ENCODE data around the gene PIK3CD.
"Not testable (repeated sequence)": the region's sequence is repeated elsewhere in the genome, so short reads cannot be mapped to it uniquely, and the experiment has no call there.

The PIK3CD gene

DNA sequence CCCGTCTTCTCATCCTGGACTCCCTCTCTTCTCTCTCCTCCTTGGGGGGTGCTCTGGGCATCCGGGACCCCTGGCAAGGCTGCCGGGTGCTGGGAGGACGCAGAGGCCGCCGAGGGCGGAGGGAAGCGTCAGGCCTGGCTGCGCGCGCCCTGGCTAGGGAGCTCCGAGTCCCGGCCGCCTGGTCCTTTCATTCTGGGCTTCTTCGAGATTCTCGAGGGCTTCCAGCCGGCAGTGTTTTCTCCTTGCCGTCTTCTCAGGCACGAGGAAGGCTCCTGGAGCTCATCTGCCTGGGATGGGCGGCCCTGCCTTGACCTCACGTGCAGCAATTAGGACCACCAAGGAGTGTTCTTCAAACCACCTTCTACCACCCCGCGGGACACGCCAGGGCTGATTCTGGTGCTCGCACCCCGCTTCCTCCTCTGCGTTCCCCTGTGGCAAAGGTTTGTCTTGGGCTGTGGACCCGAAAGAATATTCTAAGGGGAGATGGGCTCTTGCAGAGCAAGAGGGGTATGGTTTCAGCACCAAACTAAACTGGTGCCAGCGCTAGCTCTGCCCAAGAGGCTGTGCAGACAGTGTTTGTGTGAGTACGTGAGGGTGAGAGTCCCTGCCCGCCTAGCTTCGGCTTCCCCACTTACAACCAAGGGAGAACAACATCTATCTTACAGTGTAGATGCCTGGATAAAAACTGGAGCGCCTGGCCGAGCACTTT is 36.5 kb downstream of the PIK3CD start:
- in situ Hi-C loops (cut with MboI; ENCODE audit: low sequenced_read_pairs) = no loop called here

DNA sequence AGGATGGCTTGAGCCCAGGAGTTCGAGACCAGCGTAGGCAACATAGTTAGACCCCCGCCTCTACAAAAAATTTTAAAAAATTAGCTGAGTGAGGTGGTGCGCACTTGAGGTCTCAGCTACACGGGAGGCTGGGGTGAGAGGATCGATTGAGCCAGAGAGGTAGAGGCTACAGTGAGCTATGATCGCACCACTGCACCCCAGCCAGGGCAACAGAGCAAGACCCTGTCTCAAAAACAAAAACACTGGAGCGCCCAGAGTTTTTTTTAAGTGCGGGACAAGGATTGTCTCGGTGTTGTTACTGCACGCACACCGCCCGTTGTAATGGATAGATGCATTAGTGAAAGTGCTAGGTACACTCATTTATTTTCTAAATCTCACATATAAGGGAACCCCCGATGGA is 37.1 kb downstream of the PIK3CD start:
- in situ Hi-C loops (cut with MboI; ENCODE audit: low sequenced_read_pairs) = no loop called here

DNA sequence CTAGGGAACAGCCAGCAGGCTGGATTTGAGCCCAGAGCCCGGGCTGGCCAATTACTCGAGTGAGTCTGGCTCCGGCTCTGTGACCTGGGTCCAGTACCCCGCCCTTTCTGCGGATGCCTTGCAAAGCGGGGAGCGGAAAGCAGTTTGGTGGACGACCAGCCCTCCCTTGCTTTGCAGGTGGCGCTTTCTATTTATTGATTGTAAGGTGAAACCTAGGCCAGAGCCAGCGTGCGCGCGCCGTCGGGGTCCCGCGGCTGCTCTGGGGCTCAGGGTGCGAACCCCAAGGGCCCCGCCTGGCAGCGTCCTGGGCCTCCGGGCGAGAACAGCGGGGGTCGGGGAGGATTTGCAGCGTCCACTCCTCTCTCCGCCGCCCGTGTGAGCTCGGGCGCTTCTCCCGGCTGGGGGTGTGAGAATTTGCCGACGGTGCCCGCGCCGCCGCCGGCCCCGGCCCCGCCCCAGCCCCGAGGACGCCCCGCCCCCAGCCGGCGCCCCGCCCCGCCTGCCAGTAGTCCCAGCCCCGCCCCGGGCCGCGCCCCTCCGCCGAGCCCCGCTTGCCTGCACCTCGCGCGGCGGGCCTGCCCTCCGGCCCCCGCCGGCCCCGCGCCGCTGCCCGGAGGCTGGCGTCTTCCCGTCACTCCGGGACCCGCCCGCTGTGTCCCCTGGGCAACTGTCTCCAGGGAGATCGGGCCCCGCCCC is 37.6 kb downstream of the PIK3CD start:
- in situ Hi-C loops (cut with MboI; ENCODE audit: low sequenced_read_pairs) = no loop called here

DNA sequence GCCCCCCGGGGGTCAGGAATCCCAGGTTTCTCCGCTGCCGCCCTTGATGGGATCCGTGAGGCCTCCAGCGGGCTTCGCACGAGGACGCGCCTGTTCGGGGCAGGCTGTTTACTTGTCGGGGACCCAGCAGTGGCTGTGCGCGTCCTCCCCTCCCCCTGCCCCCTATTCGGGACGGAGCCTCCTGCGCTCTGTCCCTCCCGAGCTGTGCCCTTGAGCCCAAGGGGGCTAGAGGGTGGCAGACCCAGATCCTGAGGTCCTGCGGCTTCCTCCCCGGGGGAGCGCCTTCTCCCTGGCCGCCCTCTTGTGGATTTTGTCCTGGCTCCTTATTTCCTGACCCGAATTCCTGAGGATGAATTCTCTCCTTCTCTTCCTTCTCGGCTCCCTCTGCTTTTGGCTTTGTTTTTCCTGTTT is 38.4 kb downstream of the PIK3CD start:
- in situ Hi-C loops (cut with MboI; ENCODE audit: low sequenced_read_pairs) = no loop called here

DNA sequence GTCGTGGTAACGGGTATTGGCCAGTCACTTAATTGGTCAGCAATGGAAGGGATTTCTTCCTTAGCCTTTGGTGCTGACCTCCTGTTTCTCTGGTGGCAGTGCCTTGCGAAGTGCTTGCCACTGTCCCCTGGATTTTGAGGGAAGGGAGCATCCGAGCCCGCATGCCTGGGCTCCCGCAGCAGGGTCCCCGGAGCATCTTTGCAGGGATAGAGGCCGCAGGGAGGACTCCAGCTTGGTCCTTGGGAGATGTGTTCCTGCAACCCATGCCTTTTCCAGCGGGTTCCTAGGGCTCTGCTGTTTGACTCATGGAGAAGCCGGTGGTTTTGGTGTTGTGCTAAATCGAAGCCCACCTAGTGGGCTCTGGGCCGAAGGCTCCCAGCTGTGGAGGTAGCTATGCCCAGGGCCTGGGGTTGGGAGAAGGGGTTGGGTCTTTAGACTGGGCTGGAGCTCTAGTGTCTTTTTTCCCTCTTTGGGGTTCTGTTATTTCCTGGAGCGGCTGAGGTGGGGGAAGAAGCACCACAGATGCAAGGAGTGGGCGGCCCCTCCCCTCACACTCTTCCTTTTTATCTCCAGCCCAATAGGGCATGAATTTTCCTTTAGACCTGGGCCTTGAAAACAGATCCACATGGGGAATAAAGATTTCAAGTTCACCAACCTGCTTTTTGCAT is 39.0 kb downstream of the PIK3CD start:
- in situ Hi-C loops (cut with MboI; ENCODE audit: low sequenced_read_pairs) = no loop called here

DNA sequence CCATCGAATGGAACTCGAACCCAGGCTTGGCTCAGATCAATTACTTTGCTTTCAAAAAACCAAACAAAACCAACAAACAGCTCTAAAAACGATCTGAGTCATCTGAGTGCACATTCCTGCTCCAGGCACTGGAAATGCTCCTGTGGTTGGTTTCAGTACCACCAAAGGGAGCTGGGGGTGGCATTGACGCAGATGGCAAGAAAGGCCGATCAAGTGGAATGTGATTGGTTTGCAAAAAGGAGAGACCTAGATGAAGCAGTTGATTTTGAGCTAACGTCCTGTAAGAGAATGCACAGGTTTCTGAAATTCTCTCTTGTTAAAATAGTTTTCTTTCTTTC is 39.5 kb downstream of the PIK3CD start:
- in situ Hi-C loops (cut with MboI; ENCODE audit: low sequenced_read_pairs) = no loop called here

DNA sequence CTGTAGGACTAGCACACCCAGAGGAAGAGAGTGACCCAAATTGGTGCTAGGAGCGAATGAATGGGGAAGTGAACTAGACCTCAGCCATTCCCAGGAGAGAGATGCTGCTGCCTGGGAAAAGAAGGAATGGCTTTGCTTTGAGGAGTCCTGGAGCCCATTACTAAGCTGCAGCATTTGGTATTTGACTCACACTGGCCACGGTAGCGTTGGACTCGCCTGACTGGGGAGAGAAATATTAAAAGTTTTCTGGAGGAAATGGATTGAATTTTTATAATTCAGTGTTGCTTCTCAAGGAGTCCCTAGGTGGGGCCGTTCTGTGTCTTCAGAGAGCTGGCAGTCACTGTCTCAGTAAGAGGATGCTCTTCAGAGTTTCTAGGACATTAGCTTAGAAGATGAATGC is 40.2 kb downstream of the PIK3CD start:
- in situ Hi-C loops (cut with MboI; ENCODE audit: low sequenced_read_pairs) = no loop called here

DNA sequence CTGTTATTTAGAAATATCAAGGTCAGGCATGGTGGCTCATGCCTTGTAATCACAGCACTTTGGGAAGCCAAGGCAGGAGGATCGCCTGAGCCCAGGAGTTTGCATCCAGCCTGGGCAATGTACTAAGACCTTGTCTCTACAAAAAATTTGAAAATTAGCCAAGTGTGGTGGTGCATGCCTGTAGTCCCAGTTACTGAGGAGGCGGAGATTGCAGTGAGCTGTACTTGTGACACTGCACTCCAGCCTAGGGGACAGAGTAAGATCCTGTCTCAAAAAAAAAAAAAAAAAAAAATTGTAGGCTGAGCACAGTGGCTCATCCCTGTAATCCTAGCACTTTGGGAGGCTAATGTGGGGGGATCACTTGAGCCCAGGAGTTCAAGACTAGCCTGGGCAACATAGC is 45.3 kb downstream of the PIK3CD start:
- in situ Hi-C loops (cut with MboI; ENCODE audit: low sequenced_read_pairs) = no loop called here

DNA sequence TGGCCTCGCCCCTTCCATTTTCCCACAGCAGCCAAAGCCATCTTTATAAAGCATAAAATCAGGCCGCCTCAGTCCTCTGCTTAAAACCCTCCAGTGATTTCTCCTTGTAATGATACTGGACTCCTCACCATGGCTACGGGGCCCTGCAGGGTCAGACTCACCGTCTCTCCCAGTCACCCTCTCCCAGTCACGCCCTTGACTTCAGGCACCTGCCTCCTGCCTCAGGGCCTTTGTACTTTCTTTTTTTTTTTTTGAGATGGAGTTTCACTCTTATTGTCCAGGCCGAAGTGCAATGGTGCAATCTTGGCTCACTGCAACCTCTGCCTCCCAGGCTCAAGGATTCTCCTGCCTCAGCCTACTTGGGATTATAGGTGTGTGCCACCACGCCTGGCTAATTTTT is 47.8 kb downstream of the PIK3CD start:
- in situ Hi-C loops (cut with MboI; ENCODE audit: low sequenced_read_pairs) = no loop called here

DNA sequence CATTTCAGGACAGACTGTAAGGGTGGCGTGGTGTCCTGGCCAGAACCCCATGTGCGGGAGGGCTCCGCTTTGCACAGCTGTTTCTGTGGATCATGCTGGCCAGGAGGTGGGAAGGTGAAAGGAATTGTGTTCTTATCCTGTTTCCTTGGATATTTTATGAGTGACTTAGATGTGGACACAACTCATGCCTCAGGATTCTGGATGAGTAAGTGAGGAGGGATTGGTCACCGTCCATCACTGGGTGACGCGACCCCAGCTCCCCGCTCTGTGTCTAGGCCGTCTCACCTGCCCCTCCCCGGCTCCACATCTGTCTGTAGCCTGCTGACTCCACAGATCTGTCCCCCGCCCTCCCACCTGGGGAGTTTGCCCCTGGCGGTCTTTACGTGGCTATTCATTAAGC is 48.8 kb downstream of the PIK3CD start:
- in situ Hi-C loops (cut with MboI; ENCODE audit: low sequenced_read_pairs) = no loop called here

DNA sequence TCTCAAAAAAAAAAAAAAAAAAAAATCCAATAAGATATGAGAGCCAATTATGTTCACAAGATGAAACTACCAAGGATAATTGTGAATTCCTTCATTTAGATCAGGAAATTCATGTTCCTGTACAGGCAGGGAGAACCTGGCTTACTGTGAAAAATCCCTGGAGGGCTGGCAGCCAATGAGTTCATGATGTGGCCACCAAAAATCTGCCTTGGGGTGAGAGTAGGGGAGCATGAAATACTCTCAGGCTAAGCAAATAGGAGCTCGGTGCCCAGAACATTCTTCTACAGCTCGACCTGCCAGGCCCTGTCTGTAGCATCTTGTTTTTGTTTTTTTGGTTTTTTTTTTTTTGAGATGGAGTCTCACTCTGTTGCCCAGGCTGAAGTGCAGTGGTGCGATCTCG is 50.1 kb downstream of the PIK3CD start:
- in situ Hi-C loops (cut with MboI; ENCODE audit: low sequenced_read_pairs) = no loop called here

DNA sequence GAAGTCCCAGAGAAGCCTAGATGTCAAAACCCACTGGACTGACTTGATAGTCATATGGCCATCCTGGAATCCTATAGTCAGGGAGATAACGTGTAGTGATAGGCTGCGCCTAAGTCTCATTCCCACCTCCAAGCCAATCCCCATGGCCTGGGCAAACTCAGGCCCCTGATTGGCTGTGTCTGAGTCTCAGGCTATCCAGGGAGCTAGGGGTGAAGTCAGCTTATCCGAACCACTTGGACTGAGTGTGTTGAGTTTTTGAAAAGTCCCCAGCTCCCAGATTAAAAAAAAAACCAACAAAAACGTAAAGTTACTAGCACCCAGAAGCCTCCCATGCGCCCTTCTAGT is 51.6 kb downstream of the PIK3CD start:
- in situ Hi-C loops (cut with MboI; ENCODE audit: low sequenced_read_pairs) = no loop called here

DNA sequence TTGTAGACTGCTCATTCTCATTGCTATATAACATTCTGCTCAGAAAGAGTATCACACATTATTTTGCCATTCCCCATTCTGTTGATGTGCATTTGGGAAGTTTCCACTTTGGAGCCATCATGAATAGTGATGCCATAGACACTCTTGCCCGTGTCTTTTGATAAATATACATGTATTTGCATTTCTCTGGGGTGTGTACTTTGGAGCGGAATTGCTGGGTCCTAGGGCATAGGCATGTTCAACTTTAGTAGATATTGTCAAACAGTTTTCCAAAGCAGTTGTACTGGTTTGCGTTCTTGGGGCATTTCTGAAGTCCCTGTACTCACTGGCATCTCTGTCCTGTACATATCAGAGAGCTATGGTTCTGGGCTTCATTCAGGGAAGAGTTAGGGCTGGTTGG is 52.1 kb downstream of the PIK3CD start:
- in situ Hi-C loops (cut with MboI; ENCODE audit: low sequenced_read_pairs) = no loop called here

DNA sequence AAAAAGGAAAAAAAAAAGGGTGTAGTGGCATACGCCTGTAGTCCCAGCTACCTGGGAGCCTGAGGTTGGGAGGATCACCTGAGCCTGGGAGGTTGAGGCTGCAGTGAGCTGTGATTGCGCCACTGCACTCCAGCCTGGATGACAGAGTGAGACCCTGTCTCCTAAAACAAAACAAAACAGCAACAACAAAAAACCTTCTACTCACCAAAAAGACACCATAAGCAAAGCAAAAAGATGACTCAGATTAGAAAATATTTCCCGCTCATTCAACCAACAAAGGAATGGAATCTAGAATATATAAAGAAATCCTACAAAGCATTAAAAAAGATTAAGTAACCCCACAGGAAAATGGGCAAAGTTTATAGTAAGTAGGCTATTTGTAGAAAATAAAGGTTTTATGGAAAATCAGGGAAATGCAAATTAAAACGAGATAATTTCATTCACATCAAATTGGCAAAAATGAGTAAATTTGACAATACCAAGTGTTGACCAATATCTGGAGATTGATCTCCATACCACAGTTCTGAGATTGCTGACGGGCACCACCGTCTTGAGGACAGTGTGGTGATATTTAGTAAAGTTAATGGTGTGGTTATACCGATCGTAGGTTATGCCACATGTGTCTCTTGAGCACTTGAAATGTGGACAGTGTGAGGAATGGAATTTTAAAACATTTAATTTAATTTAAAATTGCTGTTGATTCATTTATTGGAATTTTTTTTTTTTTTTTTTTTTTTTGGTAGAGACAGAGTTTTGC is 54.0 kb downstream of the PIK3CD start:
- in situ Hi-C loops (cut with MboI; ENCODE audit: low sequenced_read_pairs) = no loop called here

DNA sequence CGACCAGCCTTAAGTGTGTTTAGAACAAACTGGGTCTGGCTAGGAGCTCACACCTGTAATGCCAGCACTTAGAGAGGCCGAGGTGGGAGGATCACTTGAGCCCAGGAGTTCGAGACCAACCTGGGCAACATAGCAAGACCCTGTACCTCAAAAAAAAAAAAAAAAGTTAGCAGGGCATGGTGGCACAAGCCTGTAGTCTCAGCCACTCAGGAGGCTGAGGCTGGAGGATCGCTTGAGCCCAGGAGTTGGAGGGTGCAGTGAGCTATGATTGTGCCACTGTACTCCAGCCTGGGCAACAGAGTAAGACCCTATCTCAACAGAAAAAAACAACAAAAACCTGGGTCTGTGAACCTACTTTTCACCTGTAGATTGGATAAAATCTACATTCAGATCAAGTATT is 54.6 kb downstream of the PIK3CD start:
- in situ Hi-C loops (cut with MboI; ENCODE audit: low sequenced_read_pairs) = no loop called here

DNA sequence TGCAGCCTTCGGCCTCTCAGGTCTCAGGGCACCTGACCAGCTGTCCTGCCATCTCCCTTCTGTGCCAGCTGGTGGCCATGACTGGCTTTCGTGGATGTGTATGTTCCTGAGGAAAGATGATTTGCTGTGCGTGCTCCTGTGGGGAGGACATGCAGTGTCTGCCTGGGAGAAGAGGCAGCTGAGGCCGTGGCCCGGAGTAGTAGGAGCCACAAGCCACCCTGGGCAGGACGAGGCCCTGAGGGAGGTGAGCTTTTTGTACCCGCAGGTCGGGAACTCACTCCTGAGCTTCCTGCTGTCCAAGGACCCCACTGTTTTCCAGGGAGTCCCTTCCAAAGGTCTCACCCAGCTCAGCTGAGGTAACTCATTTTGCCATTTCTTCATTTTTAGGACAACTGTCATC is 58.5 kb downstream of the PIK3CD start:
- in situ Hi-C loops (cut with MboI; ENCODE audit: low sequenced_read_pairs) = no loop called here

DNA sequence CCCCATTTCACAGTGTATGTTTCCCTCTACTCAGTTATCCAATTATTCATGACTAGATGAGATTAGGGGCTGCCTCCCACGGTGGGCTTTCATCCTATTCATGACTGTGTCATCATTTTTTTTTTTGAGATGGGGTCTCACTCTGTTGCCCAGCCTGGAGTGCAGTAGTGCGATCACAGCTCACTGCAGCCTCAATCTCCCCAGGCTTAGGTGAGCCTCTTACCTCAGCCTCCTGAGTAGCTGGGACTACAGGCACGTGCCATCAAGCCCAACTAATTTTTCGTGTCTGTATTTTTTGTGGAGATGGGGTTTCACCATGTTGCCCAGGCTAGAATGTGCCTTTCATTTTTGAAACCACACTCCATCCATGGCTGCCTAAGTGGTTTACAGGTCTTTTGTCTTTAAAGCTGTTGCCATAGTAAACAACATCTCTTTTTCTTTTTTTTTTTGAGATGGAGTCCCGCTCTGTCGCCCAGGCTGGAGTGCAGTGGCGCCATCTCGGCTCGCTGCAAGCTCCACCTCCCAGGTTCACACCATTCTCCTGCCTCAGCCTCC is 60.0 kb downstream of the PIK3CD start:
- in situ Hi-C loops (cut with MboI; ENCODE audit: low sequenced_read_pairs) = no loop called here

DNA sequence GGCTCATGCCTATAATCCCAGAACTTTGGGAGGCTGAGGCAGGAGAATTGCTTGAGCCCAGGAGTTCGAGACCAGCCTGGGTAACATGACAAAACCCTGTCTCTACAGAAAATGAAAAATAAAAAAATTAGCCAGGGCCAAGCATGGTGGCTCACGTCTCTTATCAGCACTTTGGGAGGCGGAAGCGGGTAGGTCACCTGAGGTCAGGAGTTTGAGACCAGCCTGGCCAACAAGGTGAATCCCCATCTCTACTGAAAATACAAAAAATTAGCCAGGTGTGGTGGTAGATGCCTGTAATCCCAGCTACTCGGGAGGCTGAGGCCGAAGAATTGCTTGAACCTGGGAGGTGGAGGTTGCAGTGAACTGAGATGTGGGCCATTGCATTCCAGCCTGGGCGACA is 61.2 kb downstream of the PIK3CD start:
- in situ Hi-C loops (cut with MboI; ENCODE audit: low sequenced_read_pairs) = not testable (repeated sequence)

DNA sequence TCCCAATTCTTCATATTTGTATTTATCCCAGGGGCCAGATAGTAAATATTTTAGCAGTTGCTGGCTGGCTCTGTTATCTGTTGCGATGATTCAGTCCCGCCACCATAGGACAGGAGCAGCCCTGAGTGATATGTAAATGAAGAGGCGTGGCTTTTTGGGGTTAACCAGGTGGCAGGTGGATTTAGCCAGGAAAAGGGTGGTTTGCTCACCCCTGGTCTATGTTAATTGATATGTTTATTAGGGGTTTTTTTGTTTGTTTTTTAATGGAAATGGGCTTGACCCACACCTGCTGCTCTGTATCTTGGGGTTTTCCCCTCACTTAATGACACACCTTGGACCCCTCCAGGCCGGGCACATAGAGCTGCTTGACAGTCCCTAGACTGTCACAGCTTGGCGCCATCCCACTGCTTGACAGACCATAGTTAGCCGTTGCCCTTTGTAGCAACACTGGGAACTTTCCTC is 62.8 kb downstream of the PIK3CD start:
- in situ Hi-C loops (cut with MboI; ENCODE audit: low sequenced_read_pairs) = no loop called here

DNA sequence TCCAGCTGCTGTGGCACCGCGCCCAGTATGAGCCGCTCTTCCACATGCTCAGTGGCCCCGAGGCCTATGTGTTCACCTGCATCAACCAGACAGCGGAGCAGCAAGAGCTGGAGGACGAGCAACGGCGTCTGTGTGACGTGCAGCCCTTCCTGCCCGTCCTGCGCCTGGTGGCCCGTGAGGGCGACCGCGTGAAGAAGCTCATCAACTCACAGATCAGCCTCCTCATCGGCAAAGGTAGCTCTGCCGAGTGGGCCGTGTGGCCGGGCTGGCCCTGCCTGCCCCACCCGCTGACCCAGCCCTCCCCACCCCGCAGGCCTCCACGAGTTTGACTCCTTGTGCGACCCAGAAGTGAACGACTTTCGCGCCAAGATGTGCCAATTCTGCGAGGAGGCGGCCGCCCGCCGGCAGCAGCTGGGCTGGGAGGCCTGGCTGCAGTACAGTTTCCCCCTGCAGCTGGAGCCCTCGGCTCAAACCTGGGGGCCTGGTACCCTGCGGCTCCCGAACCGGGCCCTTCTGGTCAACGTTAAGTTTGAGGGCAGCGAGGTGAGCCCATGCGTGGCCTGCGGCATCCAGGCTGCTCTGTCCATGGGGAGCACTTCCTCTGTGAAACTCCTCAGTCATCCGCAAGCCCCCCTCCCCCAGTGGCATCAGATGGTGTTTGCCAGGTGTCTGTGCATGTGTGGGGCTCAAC is 64.2 kb downstream of the PIK3CD start:
- in situ Hi-C loops (cut with MboI; ENCODE audit: low sequenced_read_pairs) = no loop called here
